ENCODE measurements around the gene ALG9. TPM values are rescaled to one million over a fixed set of nuclear protein-coding genes. Genes with fewer than 3 reads are reported as not detected.

Gene ALG9, protein sequence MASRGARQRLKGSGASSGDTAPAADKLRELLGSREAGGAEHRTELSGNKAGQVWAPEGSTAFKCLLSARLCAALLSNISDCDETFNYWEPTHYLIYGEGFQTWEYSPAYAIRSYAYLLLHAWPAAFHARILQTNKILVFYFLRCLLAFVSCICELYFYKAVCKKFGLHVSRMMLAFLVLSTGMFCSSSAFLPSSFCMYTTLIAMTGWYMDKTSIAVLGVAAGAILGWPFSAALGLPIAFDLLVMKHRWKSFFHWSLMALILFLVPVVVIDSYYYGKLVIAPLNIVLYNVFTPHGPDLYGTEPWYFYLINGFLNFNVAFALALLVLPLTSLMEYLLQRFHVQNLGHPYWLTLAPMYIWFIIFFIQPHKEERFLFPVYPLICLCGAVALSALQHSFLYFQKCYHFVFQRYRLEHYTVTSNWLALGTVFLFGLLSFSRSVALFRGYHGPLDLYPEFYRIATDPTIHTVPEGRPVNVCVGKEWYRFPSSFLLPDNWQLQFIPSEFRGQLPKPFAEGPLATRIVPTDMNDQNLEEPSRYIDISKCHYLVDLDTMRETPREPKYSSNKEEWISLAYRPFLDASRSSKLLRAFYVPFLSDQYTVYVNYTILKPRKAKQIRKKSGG
- total RNA-seq: 10 to 100 TPM; 26.2 to 74.3 (median 31.4) TPM

- Histone ChIP-seq H3K27ac (peak within 1 kb of the TSS; percentile 78), H3K27me3 (no peaks in the 10 kb centered on the region), H3K4me3 (peak within 1 kb of the TSS; percentile 72), H3K9me3 (no peaks in the 10 kb centered on the region), H3K4me1 (peaks cover 22% of the 10 kb centered on the region), H3K36me3 (peaks cover 26% of the 10 kb centered on the region)
- under 1% methylated on average over 17 of the region's 51 CpGs for WGBS
- peak; percentile 86 to 91 for DNase-seq (ENCODE audit: low spot score in 2 of 2)
- TF ChIP-seq POLR2A (IDR thresholded peaks at IDR 0.05): no peak
- TF ChIP-seq POLR2AphosphoS5 (IDR thresholded peaks at IDR 0.05): peak in 2 of 3 donors; percentile 49 to 88
- no peak for TF ChIP-seq EP300 (IDR thresholded peaks at IDR 0.05)
- TF ChIP-seq, protein P1, sequence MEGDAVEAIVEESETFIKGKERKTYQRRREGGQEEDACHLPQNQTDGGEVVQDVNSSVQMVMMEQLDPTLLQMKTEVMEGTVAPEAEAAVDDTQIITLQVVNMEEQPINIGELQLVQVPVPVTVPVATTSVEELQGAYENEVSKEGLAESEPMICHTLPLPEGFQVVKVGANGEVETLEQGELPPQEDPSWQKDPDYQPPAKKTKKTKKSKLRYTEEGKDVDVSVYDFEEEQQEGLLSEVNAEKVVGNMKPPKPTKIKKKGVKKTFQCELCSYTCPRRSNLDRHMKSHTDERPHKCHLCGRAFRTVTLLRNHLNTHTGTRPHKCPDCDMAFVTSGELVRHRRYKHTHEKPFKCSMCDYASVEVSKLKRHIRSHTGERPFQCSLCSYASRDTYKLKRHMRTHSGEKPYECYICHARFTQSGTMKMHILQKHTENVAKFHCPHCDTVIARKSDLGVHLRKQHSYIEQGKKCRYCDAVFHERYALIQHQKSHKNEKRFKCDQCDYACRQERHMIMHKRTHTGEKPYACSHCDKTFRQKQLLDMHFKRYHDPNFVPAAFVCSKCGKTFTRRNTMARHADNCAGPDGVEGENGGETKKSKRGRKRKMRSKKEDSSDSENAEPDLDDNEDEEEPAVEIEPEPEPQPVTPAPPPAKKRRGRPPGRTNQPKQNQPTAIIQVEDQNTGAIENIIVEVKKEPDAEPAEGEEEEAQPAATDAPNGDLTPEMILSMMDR (IDR thresholded peaks at IDR 0.05): peak; percentile 18 to 20
These were observed at the start of gene ALG9 for GRCh38 chr11:111870886-111871692. Gene ALG9 (minus strand): TSS chr11:111871581. CDS start chr11:111871482, 99 bp downstream.

- Histone ChIP-seq H3K9me3 (no peaks in the 10 kb centered on the region), H3K4me1 (peaks cover 37% of the 10 kb centered on the region), H3K27me3 (no peaks in the 10 kb centered on the region), H3K36me3 (no peaks in the 10 kb centered on the region), H3K4me3 (no peak overlapping the region), H3K27ac (no peak overlapping the region)
- TF ChIP-seq EP300 (IDR thresholded peaks at IDR 0.05) (no peak), POLR2A (IDR thresholded peaks at IDR 0.05) (no peak), POLR2AphosphoS5 (IDR thresholded peaks at IDR 0.05) (no peak)
- TF ChIP-seq, protein P1 (IDR thresholded peaks at IDR 0.05): no peak
- 71% methylated on average over 2 of the region's 2 CpGs for WGBS
- no peak for DNase-seq (ENCODE audit: low spot score in 2 of 2)
These were observed 49.5 kb upstream of the ALG9 start for GRCh38 chr11:111920908-111921307.

GRCh38 chr11:111918390-111919256 lies 47.2 kb upstream of the ALG9 start, which contains the start of gene C11orf52:
Gene C11orf52 (plus strand): TSS chr11:111918913. CDS start chr11:111918973, 60 bp downstream.
- H3K4me3 ChIP-seq: peak within 1 kb of the TSS; percentile 27
- TF ChIP-seq EP300 (IDR thresholded peaks at IDR 0.05) (no peak), POLR2A (IDR thresholded peaks at IDR 0.05) (no peak)
- TF ChIP-seq, protein P1 (IDR thresholded peaks at IDR 0.05): no peak
- H3K27ac ChIP-seq: peak within 1 kb of the TSS; percentile 86
- H3K36me3 ChIP-seq: no peaks in the 10 kb centered on the region
- H3K4me1 ChIP-seq: peaks cover 38% of the 10 kb centered on the region
- H3K9me3 ChIP-seq: no peaks in the 10 kb centered on the region
- peak in 1 of 2 donors; percentile 75 for DNase-seq (ENCODE audit: low spot score in 2 of 2)
- no peaks in the 10 kb centered on the region for H3K27me3 ChIP-seq
- 30% methylated on average over 14 of the region's 19 CpGs for WGBS

DNA sequence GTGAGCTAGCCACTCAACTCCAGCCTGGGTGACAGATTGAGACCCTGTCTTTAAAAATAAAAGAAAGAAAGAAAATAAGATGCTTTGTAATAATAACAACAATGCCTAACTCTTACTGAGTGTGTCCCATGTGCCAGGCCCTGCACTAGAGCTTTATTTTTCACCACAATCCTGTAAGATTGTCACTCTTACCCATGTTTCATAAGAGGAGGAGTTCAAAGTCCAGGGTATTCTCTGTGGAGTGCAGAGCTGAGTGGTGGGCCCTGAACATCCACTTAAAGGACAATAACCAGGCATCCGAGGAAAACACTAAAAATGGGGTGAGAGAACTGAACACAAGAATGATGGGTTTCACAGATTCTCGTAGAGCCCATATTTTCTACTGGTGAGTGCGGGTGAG lies 46.4 kb upstream of the ALG9 start:
- Histone ChIP-seq H3K36me3 (no peaks in the 10 kb centered on the region), H3K27me3 (no peaks in the 10 kb centered on the region), H3K27ac (peak overlapping the region; percentile 86), H3K9me3 (no peaks in the 10 kb centered on the region), H3K4me1 (peaks cover 36% of the 10 kb centered on the region), H3K4me3 (no peak overlapping the region)
- DNase-seq (ENCODE audit: low spot score in 2 of 2): no peak
- WGBS: 91% methylated on average over 3 of the region's 3 CpGs
- no peak for TF ChIP-seq EP300 (IDR thresholded peaks at IDR 0.05)
- no peak for TF ChIP-seq POLR2AphosphoS5 (IDR thresholded peaks at IDR 0.05)
- TF ChIP-seq, protein P1 (IDR thresholded peaks at IDR 0.05): no peak
- TF ChIP-seq POLR2A (IDR thresholded peaks at IDR 0.05): no peak
